Measurements from ENCODE around the gene SLC1A3. TPM values are rescaled to one million over a fixed set of nuclear protein-coding genes. Genes with fewer than 3 reads are reported as not detected.
A peak's percentile ranks its signal among the peaks of the same experiment; 100 is the strongest.

Gene SLC1A3
- total RNA-seq, 2 experiments from 2014 or later, result 0.42 to 0.85 TPM

DNA sequence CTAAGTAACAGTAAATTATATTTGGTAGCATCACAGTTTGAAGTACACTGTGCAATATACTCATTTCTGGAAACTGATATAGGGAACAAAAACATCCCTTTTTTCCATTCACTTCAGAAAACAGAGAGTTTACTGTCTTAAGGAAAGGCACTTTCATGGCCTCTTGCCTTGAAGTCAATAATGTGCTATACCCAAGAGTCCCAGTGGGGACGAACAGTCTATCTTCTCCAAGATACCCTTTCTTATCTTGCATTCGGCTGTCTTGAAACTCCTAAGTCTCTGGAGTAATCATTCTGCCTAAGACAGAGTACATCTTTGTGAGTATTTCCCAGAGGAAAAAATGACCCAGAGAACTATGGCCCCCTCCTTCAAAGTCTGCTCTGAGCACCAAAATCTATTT lies 107.1 kb downstream of the SLC1A3 start:
- Mint-ChIP-seq H3K9me3 (no peaks in the 10 kb centered on the region), H3K4me1 (no peaks in the 10 kb centered on the region)
- no peak for DNase-seq

DNA sequence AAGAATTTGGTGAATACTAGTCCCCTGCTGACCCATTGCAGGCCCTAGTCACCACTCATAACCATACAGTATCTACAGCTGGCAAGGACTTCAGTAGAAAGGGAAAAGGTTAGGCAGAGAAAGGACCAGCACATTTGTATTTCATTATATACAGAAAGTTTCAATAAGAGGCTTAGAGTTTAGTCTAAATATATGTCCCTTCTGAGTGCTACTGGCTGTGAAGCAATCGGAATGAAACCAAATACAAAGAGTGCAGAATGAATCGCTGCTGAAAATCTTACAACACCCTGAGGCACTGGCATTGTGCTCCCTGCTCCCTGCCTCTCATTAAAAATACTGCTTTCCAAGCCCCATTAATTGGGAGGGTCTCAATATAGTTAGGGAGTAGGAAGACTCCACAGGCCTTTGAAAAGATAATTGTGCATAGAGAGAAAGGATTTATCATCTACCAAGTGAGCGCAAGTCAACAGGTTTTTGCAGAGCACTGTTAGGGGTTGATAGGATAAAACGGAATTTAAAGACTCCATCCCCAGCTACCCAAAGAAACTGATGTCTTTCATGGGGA lies 110.8 kb downstream of the SLC1A3 start:
- Mint-ChIP-seq H3K4me3 (no peak overlapping the region), H3K36me3 (peaks cover 3% of the 10 kb centered on the region), H3K27me3 (no peaks in the 10 kb centered on the region), H3K27ac (no peak overlapping the region), H3K9me3 (no peaks in the 10 kb centered on the region), H3K4me1 (peaks cover 6% of the 10 kb centered on the region)
- no peak for DNase-seq

More for the DNA sequence above, 107.1 kb downstream of the SLC1A3 start:
- H3K4me3 Mint-ChIP-seq, result no peak overlapping the region
- no peaks in the 10 kb centered on the region for H3K27me3 Mint-ChIP-seq
- peaks cover 8% of the 10 kb centered on the region for H3K36me3 Mint-ChIP-seq
- no peak overlapping the region for H3K27ac Mint-ChIP-seq

DNA sequence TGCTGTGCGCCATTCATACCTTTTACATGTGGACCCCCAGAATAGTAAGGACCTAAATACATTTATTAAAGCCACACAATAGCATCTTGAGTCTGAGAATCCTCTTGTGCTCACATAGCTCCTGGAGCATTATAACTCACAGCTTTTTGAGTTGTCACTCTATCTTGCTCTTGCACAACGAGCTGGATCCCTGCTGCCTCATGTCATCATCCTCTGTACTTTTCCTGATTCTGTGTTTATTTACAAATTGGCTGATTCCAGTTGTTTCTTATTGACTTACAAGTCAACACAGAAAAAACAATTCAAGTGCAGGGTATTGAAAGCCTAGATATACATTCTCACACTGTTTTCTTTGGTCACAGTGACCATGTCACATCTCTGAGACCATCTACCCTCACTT lies 112.9 kb downstream of the SLC1A3 start:
- Mint-ChIP-seq H3K4me1 (peaks cover 19% of the 10 kb centered on the region), H3K36me3 (peaks cover 3% of the 10 kb centered on the region), H3K9me3 (peaks cover 2% of the 10 kb centered on the region), H3K27me3 (no peaks in the 10 kb centered on the region), H3K27ac (no peak overlapping the region), H3K4me3 (no peak overlapping the region)
- no peak for DNase-seq

DNA sequence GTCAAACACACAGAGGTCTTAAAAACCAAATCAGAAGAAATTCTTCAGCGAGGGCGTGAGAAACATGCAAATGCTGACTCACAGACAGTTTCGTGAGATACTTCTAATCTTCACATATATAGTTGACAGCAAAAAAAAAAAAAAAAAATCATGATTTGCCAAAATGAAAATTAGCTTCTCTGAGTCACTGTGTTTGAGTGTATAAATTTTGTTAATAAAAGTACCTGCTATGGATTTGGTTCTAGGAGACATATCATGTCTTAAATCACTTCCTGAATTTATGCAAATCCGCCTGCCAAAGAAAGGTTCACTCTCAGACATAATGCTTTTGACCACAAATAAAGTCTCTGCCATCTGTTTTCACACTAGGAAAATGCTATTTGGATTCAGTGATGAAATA lies 114.3 kb downstream of the SLC1A3 start:
- H3K4me1 Mint-ChIP-seq, result peaks cover 19% of the 10 kb centered on the region
- H3K27me3 Mint-ChIP-seq, result no peaks in the 10 kb centered on the region
- H3K27ac Mint-ChIP-seq, result no peak overlapping the region
- H3K9me3 Mint-ChIP-seq, result peaks cover 2% of the 10 kb centered on the region
- no peak for DNase-seq
- H3K4me3 Mint-ChIP-seq, result no peak overlapping the region
- H3K36me3 Mint-ChIP-seq, result peaks cover 3% of the 10 kb centered on the region

DNA sequence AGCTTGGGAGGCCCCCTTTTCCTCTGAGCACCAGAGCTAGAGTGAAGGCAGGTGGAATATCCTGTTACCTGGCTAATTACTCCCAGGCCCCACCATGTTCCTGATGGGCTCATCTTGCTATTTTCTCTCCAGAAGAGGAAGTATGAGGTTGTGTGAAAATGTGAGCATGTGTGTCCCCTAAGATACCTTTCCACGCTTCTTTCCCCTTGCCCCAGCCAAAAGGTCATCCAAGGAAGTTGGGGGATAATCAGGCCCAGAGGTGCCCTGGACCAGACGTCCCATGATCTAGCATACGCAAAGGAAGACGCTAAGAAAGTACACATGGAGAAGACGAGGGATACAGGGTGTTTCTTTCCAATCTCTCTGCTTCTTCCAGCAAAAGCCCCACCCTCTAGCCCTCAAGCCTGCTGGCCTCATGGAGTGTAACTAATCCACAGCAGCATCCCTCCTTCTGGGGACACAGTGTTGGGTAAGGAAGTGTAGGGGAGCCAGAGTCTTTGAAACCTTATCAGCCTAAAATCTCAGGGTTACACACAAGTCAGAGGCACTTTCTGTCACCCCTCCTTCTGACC lies 115.3 kb downstream of the SLC1A3 start:
- DNase-seq, result no peak
- Mint-ChIP-seq H3K4me3 (no peak overlapping the region), H3K36me3 (peaks cover 3% of the 10 kb centered on the region), H3K27ac (no peak overlapping the region), H3K4me1 (peaks cover 19% of the 10 kb centered on the region), H3K27me3 (no peaks in the 10 kb centered on the region), H3K9me3 (peaks cover 2% of the 10 kb centered on the region)

DNA sequence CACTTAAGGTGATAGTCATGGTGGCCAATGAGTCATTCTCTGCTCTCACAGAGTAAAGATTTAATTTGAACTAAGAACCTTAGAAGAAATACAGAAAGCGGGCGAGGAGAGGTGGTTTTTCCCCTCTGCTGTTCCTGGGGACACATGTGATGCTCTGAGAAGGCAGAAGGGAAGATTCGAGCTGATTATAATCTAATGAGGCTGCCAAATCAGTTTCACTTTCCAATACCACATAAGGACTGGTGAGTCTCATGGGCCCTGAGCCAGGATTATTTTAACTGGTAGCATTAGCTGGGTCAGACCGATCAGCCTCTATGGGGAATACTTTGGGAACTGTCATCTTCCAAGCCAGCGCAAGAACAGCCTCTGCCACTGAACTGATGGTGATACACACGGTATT lies 116.5 kb downstream of the SLC1A3 start:
- Mint-ChIP-seq H3K9me3 (peaks cover 2% of the 10 kb centered on the region), H3K4me3 (peak overlapping the region; percentile 35), H3K4me1 (peaks cover 19% of the 10 kb centered on the region), H3K27ac (peak overlapping the region; percentile 57), H3K27me3 (no peaks in the 10 kb centered on the region), H3K36me3 (peaks cover 3% of the 10 kb centered on the region)
- DNase-seq, result peak; percentile 8

DNA sequence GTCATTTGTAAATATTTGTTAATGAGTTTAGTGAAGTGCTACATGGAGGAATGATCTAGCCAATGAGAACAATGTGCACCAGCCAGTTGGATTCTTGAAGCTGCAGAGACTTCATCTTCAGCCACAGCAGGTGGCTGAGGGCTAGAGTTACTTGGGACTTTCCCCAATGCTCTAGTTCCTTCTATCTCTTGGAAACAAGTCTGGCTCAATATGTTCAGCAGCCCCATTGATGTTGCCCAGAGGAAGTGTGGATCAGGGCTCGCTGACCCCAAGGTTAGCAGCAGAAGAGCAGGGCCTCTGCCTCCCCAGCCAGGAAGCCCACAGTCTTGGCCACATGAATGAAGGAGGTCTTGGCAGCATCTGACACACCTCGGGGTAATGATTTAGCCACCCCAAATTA lies 117.5 kb downstream of the SLC1A3 start:
- H3K36me3 Mint-ChIP-seq, result peaks cover 3% of the 10 kb centered on the region
- no peak for DNase-seq
- peaks cover 2% of the 10 kb centered on the region for H3K9me3 Mint-ChIP-seq
- H3K27ac Mint-ChIP-seq, result peak overlapping the region; percentile 77
- peaks cover 21% of the 10 kb centered on the region for H3K4me1 Mint-ChIP-seq
- peak overlapping the region; percentile 79 for H3K4me3 Mint-ChIP-seq
- peaks cover 2% of the 10 kb centered on the region for H3K27me3 Mint-ChIP-seq

DNA sequence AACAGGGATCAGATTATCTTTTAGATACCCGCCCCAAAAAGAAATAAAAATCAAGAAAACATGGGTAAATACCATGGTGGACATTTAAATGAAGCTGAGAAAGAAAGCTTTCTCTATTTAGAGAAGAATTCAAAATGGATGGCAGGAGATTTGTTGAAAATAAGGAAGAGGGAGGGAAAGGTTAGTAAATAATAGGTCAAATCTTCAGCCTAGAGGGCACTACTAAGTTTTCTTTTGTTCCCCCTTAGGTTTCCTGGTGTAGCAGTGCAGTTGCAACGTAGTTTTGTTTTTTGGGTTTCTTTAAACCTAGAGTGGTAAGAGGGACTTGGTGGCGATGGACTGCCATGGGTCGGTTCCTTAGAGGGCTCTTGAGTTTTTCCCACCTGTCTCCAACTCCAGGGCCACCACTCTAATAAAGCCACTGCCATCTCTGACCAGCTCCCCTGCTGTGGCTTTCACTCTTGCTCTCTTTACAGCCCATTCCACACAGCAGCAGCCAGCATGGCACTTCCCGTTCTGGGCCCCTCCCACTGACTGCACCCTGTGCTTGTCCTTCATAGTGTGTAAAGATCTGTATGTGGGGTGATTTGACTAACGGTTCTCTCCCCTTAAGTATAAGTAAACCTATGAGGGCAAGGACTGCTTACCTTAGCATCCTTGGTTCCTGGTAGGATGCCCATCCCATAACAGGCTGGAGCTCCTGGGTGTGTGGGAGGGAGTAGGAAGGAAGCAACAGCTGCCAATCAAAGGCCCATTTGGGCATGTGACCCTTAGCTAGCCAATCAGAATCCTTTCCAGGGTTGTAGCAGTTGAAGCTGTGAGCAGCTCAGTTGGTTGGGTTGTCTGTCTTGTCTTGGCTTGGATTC lies 118.3 kb downstream of the SLC1A3 start:
- Mint-ChIP-seq H3K4me3 (peak overlapping the region; percentile 79), H3K27ac (peak overlapping the region; percentile 77), H3K9me3 (peaks cover 2% of the 10 kb centered on the region), H3K4me1 (peaks cover 23% of the 10 kb centered on the region), H3K27me3 (peaks cover 3% of the 10 kb centered on the region), H3K36me3 (peaks cover 3% of the 10 kb centered on the region)
- peak; percentile 42 for DNase-seq

DNA sequence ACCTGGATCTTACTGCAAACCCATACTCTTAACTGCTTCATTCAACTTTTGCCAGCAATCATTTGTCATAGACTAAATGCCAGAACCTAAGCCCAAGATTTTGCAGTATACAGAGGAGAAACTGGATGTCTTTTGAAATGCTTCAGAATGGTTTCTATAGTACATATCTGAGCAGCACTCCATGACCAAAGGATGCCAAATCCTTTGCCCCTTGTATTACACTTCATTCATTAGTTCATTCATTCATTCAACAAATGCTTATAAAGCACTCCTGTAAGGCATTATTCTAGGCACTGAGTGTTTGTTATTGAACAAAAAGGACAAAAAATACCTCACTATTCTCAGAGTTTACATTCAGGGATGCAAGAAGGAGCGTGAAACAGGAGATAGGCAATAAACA lies 119.9 kb downstream of the SLC1A3 start:
- Mint-ChIP-seq H3K4me1 (peaks cover 20% of the 10 kb centered on the region), H3K36me3 (peaks cover 3% of the 10 kb centered on the region), H3K9me3 (peaks cover 2% of the 10 kb centered on the region), H3K27me3 (peaks cover 3% of the 10 kb centered on the region), H3K4me3 (no peak overlapping the region), H3K27ac (no peak overlapping the region)
- no peak for DNase-seq

DNA sequence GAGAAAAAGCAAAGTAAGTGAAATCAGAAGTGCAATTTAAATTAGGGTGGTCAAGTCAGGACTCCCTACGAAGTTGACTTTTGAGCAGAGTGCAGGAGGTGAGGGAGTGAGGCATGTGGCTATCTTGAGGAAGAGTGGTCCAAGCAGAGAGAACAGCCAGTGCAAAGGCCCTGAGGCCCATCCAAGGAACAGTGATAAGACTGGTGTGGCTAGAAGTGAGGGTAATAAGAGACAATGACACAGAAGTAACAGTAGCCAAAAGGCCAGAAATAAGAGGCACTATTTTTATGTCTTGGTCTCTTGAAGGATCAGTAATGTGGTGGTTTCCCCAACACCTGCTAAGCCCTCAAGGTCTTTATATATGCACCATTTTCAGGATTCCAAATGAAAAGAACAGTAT lies 120.4 kb downstream of the SLC1A3 start:
- H3K36me3 Mint-ChIP-seq, result peaks cover 3% of the 10 kb centered on the region
- H3K27me3 Mint-ChIP-seq, result peaks cover 3% of the 10 kb centered on the region
- no peak overlapping the region for H3K4me3 Mint-ChIP-seq
- peaks cover 16% of the 10 kb centered on the region for H3K4me1 Mint-ChIP-seq
- peaks cover 2% of the 10 kb centered on the region for H3K9me3 Mint-ChIP-seq
- H3K27ac Mint-ChIP-seq, result no peak overlapping the region
- DNase-seq, result no peak

DNA sequence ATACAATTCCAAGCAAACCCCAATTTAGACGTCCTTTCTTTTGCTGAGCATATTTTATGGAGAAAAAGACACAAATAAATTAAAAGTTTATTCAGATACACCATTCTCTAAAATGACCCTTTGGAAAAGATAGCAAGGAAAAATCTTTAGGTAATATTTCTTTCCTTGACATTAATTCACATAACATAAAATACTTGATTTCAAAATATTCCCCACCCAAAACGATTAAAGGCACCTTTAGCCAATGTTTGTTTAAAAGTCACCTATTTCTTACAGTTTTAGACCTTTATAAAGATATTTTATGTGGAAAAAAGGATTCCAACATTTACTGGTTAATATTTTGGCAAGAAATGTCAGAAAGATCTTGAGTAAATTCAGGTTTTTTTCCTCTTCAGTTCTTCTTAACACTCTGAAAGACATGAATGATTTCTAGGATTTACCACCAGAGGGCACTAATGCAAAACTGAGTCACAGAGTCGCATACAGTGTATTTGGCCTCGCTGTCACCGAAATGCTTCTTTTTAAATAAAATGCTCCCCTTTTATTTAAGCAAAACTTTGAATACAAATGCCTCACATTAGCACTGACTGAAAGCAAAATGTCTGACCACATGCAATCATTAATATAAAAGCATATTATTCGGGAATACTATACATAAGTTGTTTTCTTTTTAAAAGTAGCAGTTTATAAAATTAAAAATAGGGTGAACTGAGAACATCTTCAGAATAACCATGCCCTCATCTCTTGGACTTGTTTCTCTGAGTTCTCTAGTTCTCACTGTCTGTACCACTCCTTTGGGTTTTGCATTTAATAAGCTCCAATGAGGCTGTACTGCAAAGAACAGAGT lies 122.5 kb downstream of the SLC1A3 start:
- DNase-seq, result no peak

DNA sequence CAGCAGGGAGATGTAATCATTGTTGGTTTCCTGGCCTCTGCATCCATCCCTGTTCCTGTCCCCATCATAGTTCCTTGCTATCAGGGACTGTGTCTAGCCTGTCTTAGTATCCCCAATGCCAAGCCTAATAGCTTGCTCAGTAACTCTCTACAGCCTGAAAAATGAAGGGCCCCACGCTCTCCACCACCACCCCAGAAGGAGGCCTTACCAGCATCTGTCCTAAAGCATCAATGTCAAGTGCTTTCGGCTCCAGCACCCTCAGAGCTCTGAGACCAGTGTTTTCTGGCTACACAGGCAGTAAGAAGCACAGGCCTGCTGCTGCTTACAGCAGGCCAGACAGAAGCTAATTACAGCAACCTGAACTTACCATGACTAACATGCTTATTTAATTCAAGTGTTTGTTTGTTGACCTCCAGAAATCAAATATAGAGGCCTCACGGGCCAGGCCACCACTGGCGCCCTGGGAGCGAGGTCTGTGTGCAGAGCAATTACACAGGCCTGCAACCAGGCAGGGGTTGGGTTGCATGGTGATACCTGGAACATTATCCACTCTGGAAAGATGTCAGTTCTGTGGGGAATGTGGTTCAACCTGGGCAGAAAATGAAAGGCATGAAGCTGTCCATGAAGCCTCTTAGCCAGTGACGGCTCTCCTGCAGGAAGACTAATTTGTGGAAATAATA lies 124.3 kb downstream of the SLC1A3 start:
- Mint-ChIP-seq H3K27ac (no peak overlapping the region), H3K27me3 (peaks cover 3% of the 10 kb centered on the region), H3K4me3 (no peak overlapping the region), H3K9me3 (no peaks in the 10 kb centered on the region), H3K4me1 (peaks cover 4% of the 10 kb centered on the region), H3K36me3 (no peaks in the 10 kb centered on the region)
- no peak for DNase-seq

More for the DNA sequence above, 122.5 kb downstream of the SLC1A3 start:
- H3K4me1 Mint-ChIP-seq, result peaks cover 6% of the 10 kb centered on the region
- H3K27me3 Mint-ChIP-seq, result peaks cover 3% of the 10 kb centered on the region
- H3K36me3 Mint-ChIP-seq, result no peaks in the 10 kb centered on the region
- no peak overlapping the region for H3K4me3 Mint-ChIP-seq
- no peaks in the 10 kb centered on the region for H3K9me3 Mint-ChIP-seq
- no peak overlapping the region for H3K27ac Mint-ChIP-seq

DNA sequence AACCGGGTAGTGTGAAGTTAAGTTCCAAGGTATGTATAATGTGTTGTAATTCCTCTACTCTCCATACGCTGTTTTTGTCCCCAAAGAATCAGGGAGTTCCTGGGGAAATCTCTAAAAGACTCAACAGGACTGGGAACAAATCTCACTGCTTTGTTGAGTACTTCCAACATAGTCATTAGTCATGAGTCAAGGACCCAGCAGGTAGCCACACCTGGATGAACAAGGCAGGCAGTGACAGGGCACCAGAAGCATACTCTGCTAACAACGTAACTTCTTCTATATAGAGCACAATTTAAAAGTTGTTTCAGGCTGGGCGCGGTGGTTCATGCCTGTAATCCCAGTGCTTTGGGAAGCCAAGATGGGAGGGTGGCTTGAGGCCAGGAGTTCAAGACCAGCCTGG lies 126.8 kb downstream of the SLC1A3 start:
- Mint-ChIP-seq H3K36me3 (no peaks in the 10 kb centered on the region), H3K9me3 (no peaks in the 10 kb centered on the region), H3K4me3 (no peak overlapping the region), H3K27ac (no peak overlapping the region), H3K4me1 (peaks cover 4% of the 10 kb centered on the region), H3K27me3 (peaks cover 8% of the 10 kb centered on the region)
- no peak for DNase-seq

DNA sequence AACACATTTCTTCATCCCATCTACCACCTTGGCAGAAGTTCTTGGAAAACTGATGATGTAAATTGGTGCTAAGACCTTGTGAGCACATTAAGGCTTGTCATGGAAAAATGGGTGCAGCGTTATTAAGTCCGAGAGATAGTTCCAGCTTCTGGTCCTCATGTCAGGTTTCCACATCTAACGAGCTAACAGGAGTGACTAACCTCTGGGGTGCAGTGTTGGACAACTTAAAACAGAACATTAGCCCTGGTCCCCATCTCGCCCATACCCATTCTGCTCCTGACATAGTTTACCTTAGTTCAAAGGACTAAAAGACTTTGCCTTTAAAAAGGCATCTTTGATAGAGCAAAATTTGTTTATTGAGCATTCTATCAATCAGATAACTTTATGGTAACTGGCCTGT lies 128.0 kb downstream of the SLC1A3 start:
- DNase-seq, result no peak
- Mint-ChIP-seq H3K27ac (no peak overlapping the region), H3K36me3 (no peaks in the 10 kb centered on the region), H3K9me3 (no peaks in the 10 kb centered on the region), H3K27me3 (peaks cover 15% of the 10 kb centered on the region), H3K4me3 (no peak overlapping the region), H3K4me1 (peaks cover 1% of the 10 kb centered on the region)

Data from activated naive CD8-positive, alpha-beta T cell treated with anti-CD3 and anti-CD28 coated beads for 36 hours (primary cell).